ENCODE measurements around the gene ELAC1. TPM values are rescaled to one million over a fixed set of nuclear protein-coding genes. Genes with fewer than 3 reads are reported as not detected.

The ELAC1 gene
- total and polyA plus RNA-seq, 2 of the 8 experiments (the other 6 are each of a cell fraction or from before 2014, with no cell fraction given): 2.3 to 3.4 TPM

DNA sequence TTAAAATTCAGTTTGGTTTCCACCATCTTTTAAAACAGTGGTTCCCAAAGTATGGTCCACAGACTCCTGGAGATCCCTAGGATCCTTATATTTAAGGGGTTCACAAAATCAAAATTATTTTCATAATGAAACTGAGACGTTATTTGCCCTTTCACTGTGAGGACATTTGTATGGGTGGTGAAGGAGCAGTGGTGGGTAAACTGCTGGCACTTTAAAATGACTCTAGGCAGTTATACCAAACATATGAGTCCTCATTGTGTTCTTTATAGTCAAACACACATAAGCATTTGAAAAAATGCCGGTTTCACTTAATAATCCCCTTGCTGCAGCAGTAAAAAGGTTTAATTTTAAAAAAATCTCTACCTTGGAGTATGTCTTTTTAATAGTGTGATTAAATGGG is 69.4 kb downstream of the ELAC1 start (continued):
- TF ChIP-seq USF2 (IDR thresholded peaks at IDR 0.05; ENCODE audit: low read length) (no peak), SP4 (IDR thresholded peaks at IDR 0.05; ENCODE audit: low read length) (no peak), SP2 (IDR thresholded peaks at IDR 0.05; ENCODE audit: low read length) (no peak), CBX5 (IDR thresholded peaks at IDR 0.05; ENCODE audit: low read depth, low read length) (no peak), RAD21 (IDR thresholded peaks at IDR 0.05 in 1 of 2, conservative IDR thresholded peaks at IDR 0.05 in 1 of 2; ENCODE audit: low read depth in 2 of 2, low read length in 2 of 2) (no peak)

Small RNAs within 50 kb of the gene (small RNA-seq; reads per million reads assigned to genes)
- not detected for gene RF00019 (ENCODE audit: insufficient read depth)

Other genes with a start within 250 kb of the ELAC1 start
- gene MRO, start 148.0 kb upstream of the ELAC1 start, total RNA-seq (2021; fragmentation: NEBNext Ultra II Directional; extraction: Animal tissue kit (Norgen Biotek cat#: 25700)): 0.67 and 1.0 TPM in 2 replicates
- gene MRO, start 148.0 kb upstream of the ELAC1 start, polyA plus RNA-seq (2011; rRNA removed): 0.44 and 0.65 TPM in 2 replicates
- 60.3 and 66.9 TPM in 2 replicates for gene ME2, start 88.9 kb upstream of the ELAC1 start, total RNA-seq (2021; fragmentation: NEBNext Ultra II Directional; extraction: Animal tissue kit (Norgen Biotek cat#: 25700))
- 31.0 and 54.7 TPM in 2 replicates for gene ME2, start 88.9 kb upstream of the ELAC1 start, polyA plus RNA-seq (2011; rRNA removed)
- gene SMAD4, start 62.2 kb downstream of the ELAC1 start, total RNA-seq (2021; fragmentation: NEBNext Ultra II Directional; extraction: Animal tissue kit (Norgen Biotek cat#: 25700)): 134 and 139 TPM in 2 replicates
- 67.9 and 86.5 TPM in 2 replicates for gene SMAD4, start 62.2 kb downstream of the ELAC1 start, polyA plus RNA-seq (2011; rRNA removed)
- gene MEX3C, start 229.6 kb downstream of the ELAC1 start, total RNA-seq (2021; fragmentation: NEBNext Ultra II Directional; extraction: Animal tissue kit (Norgen Biotek cat#: 25700)): 102 and 103 TPM in 2 replicates
- 29.6 and 48.2 TPM in 2 replicates for gene MEX3C, start 229.6 kb downstream of the ELAC1 start, polyA plus RNA-seq (2011; rRNA removed)

Data from H1 (cell line).